ENCODE measurements around the gene SKIDA1.

SKIDA1 gene

GRCh38 chr10:21515361-21516241 lies 9.9 kb downstream of the SKIDA1 start:
- DNase-seq, result no peak

GRCh38 chr10:21514818-21515351 lies 10.6 kb downstream of the SKIDA1 start:
- no peak for DNase-seq

DNA sequence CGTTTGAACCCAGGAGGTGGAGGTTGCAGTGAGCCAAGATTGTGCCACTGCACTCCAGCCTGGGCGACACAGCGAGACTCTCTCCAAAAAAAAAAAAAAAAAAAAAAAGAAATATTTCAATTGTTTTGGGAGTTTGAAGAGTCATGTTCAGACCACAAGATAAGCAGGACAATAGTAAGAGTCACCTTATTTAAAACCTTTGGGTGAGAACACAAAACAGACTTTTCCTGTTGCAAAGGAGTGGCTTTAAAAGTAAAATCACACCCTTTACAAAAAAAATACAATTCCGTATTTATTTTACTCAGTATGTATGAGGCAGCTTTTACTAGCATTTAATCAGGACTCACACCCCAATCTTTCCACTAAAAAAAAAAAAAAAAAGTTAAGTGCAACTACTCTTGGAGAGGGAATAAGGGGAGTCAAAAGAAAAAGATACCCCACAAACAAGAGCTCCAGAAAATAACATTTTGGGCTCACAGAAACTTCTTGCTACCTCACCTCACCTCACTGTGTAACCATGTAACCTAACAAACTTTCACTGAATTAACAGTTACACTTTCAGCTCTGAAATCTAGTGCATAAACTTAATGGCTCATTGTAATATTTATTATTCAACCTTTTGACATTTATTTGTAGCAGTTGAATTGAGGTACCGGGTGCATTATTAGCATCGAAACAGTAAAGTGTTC lies 11.2 kb downstream of the SKIDA1 start:
- no peak for DNase-seq

DNA sequence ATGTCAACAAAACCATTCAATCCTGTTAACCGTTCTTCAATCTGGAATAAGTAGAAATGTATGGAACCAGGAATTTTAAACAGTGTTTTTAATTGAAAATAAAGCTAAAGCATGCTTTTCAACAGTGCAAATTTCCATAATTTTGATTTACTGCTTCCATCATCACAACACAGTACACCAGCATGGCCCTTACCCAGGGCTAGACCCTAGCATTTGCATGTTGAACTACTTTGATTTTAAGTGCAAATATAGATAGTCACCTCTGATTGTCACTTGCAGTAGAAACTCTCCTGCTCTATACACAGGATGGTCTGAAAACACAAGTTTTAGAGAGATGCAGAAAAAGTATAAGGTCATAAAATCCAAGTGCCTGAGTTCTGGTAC lies 12.1 kb downstream of the SKIDA1 start:
- no peak for DNase-seq

- no peak for DNase-seq
Observed at GRCh38 chr10:21512573-21513404, 12.7 kb downstream of the SKIDA1 start.

DNA sequence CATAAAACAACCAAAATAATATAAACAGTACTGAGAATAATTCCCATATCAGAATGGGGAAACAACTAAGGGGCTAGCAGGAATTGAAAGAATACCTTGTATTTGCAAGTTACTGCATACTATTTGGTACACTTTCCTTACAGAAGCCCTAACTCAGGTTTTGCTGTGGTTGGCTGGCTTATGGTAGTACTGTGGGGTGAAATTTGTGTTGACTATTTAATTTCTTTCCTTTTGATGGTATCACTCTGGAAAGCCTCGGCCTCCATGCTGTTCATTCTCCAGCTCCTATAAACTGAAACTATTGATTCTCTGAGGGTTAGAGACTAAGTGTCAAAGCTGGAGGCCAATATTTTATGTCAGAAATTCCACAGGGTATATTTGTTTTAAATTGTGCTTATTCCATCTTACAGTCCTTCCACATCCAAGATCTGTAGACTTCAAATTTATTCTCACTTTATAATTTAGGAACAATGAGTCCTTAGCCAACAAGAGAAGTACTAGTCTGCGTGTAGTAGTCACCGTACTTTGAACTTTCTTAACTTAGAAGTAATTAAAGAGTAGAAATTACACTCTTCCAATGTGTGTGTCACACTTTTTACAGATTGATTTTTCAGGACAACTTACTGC lies 13.4 kb downstream of the SKIDA1 start:
- DNase-seq, result no peak

GRCh38 chr10:21511095-21511570 lies 14.3 kb downstream of the SKIDA1 start:
- DNase-seq, result no peak

DNA sequence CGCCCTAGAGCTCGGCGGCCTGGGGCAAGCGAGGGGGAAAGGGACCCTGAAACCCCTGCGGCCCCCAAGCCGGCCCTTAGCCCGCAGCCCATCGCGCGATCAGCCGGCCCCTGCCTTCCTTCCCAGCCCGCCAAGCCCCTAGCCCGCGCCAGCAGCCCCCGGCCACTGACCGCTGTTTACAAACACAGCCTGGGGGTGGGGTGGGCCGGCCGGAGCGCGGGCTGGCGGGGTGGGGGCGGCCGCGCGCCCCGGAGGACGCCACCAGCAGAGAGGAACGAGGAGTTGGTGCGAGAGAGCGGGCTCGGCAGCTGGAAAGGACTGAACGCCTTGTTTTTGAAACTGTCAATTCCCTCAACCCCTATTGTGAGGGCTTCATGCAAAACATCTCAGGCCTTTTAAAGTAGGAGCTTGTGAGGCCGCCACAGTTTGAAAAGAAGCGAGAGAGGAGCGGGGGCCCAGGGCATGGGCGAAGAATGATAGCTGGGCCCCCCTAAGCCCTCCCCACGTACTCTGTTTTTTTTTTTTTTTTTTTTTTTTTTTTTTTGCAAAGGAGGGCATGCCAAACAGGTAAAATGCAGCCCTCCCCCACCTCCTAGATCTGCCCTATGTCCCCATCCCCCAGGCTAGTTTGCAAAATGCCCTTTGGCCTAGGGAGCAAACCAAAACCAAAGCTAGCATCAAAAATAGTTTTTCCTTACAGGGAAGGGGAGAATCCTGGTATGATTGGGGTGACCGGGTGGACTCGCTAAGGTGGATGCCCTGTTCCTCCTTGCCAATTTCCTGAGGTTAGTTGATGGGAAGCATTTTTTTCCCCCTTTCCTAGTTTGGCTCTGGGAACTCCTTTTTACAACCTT lies 15.0 kb downstream of the SKIDA1 start:
- DNase-seq, result no peak

GRCh38 chr10:21509341-21510240 lies 15.9 kb downstream of the SKIDA1 start:
- DNase-seq, result no peak

DNA sequence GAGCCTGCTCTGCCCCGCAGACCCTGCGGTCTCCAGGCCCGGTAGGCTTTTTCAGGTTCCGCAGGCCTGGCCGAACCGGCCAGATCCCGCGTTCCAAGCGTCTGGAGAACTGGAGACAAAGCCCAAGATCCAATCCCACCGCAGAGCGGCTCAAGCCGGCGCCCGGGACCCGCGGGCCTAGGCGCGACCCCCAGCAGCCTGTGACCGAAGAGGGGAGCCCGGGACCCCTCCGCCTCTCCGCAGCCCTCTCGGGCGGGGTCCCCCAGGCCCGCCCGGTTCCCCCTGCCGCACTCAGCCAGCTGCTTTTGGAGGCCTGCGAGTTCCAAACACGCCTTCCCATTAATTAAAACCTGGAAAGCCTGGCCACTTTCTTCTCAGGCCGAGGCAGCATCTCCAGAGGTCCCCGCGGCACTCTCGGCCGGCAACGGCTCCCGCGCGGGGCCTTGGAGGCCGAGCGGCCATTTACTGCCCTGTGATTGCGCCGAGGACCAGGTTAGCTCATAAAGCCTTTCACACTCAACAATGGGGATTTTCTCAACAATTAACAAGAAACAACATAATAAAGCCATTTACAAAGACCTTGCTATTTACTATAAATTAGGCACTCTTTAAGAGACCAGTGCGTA lies 16.7 kb downstream of the SKIDA1 start:
- no peak for DNase-seq

DNA sequence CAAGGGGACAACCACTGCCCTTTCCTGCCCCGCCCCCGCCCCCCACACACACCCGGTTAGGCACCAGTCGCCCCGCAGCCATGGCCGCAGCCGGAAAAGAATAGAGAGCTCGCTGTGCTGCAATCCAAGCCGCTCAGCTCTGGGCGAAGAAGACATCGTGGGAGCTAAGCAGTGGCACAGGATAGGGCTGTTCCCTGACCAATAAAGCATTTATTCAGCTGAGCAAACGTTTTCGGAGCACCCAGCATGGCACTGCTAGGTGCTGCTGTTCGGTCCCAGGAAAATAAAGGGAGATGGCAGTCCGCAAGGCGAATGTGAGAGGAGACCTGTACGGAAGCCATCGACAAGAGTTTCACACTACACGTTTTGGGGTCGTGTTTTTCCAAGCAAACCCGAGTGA lies 18.3 kb downstream of the SKIDA1 start:
- no peak for DNase-seq

GRCh38 chr10:21506351-21506750 lies 19.1 kb downstream of the SKIDA1 start:
- DNase-seq, result no peak

DNA sequence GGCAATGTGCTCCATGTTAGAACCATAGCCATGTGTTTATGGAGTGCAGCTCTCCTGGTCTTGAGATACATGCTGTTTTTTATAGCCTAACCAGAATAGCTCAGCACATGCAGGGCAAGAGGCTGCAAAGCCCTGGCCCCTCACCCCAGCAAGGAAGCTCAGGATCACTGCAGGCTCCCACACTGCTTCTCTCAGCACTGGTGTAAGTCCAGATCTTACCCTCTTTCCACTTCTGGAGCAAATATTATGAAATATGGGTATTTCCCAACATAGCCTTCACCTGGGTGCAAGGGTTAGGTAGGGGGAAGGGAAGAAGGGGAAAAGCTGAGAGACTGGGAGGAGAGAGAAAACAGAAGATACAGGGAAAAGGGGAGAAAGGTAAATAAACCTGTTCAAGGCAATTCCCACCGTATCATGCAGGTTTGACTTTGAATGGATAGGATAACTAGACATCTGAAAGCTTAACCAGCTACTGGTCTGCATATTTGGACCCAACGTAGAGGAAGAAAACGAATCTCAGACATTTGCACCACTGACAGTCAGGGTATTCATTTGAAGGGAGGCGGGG lies 19.7 kb downstream of the SKIDA1 start:
- no peak for DNase-seq

DNA sequence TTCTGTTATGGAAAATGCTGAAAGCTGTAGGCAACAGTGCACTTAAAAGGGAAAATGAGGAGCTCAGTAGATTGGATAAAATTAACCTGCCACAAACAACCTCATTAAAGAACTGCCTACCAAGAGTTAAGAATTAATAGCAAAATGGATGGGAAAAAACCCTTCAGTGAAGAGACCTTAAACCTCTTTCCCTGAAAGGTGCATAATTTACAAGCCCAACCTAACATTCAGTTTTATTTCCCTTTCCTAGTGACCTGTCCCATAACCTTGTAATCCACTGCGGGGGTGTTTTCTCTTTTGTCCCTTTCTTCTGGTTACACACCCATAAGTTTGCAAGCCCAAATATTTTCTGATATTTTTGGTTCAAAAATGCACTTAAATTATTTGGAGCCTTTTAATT lies 21.9 kb downstream of the SKIDA1 start:
- DNase-seq, result no peak

- no peak for DNase-seq
Observed at GRCh38 chr10:21502348-21502740, 23.1 kb downstream of the SKIDA1 start.

GRCh38 chr10:21501731-21502347 lies 23.6 kb downstream of the SKIDA1 start:
- DNase-seq, result no peak

DNA sequence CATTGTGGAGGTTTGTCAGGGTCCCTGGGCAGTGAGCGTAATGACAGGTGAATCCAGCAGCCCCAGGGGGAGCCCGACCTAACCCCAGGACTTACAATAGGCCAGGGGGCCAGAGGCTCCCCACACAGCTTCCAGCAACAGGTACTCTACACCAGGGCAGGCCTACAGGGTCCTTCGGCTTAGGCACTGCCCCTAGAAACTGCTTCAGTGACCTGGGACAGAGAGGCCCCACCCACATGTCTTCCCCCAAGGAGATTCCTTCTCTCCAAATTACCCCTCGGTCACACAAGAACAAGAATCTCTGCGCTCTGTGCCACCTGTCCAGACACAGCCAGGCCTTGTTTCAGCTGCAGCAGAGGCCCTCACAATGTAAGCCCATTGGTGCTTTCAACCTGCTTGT lies 24.4 kb downstream of the SKIDA1 start:
- DNase-seq, result no peak

GRCh38 chr10:21500578-21500910 lies 24.9 kb downstream of the SKIDA1 start:
- no peak for DNase-seq

Data from CD4-positive, alpha-beta T cell treated with Interleukin-21 for 1 hour (primary cell).